ENCODE data around the gene MBTPS1.

The MBTPS1 gene

GRCh38 chr16:84062734-84063640 is 53.8 kb downstream of the MBTPS1 start:
- peak; percentile 70 for DNase-seq (ENCODE audit: low spot score)
- peak; percentile 55 for TF ChIP-seq CTCF (IDR thresholded peaks at IDR 0.05; ENCODE audit: extremely low read depth, missing control alignments)

- DNase-seq (ENCODE audit: low spot score): no peak
- TF ChIP-seq CTCF (IDR thresholded peaks at IDR 0.05; ENCODE audit: extremely low read depth, missing control alignments): no peak
These were observed 55.4 kb downstream of the MBTPS1 start for GRCh38 chr16:84061236-84061819.

GRCh38 chr16:84059946-84060901 is 56.5 kb downstream of the MBTPS1 start:
- DNase-seq (ENCODE audit: low spot score): no peak
- TF ChIP-seq CTCF (IDR thresholded peaks at IDR 0.05; ENCODE audit: extremely low read depth, missing control alignments): no peak

GRCh38 chr16:84059111-84059510 is 57.6 kb downstream of the MBTPS1 start:
- TF ChIP-seq CTCF (IDR thresholded peaks at IDR 0.05; ENCODE audit: extremely low read depth, missing control alignments): no peak
- DNase-seq (ENCODE audit: low spot score): no peak

- DNase-seq (ENCODE audit: low spot score): no peak
- no peak for TF ChIP-seq CTCF (IDR thresholded peaks at IDR 0.05; ENCODE audit: extremely low read depth, missing control alignments)
These were observed 58.1 kb downstream of the MBTPS1 start for GRCh38 chr16:84058664-84059063.

GRCh38 chr16:84058211-84058610 is 58.5 kb downstream of the MBTPS1 start:
- TF ChIP-seq CTCF (IDR thresholded peaks at IDR 0.05; ENCODE audit: extremely low read depth, missing control alignments): no peak
- DNase-seq (ENCODE audit: low spot score): no peak

All from GM20000 (cell line).